GM18951 (cell line): Measurements from ENCODE around the gene SAMD4A.
"Not testable (repeated sequence)": the region's sequence is repeated elsewhere in the genome, so short reads cannot be mapped to it uniquely, and the experiment has no call there.

Source experiments
- POLR2A ChIP-seq: IDR thresholded peaks from 4 replicates; pipeline ENCODE4 v1.6.1; 2011; ENCODE audit warnings: mild to moderate bottlenecking; ENCODE audit not compliant: insufficient read length, insufficient read depth; ENCODE audit errors: extremely low read depth
- in situ Hi-C: fragments of 300-500 bp; cut with MboI; formaldehyde crosslinking; loops from one replicate; pipeline ENCODE4 v1.12.0; 2022; ENCODE audit warnings: low sequenced_read_pairs, mixed read lengths, inconsistent platforms; ENCODE audit not compliant: unreplicated experiment

SAMD4A gene

GRCh38 chr14:54730156-54730961, 163.4 kb downstream of the SAMD4A start:
- in situ Hi-C loops: no loop called here
- no peak for TF ChIP-seq POLR2A

- in situ Hi-C loops: no loop called here
- no peak for TF ChIP-seq POLR2A
Measured at GRCh38 chr14:54734966-54735365, 168.0 kb downstream of the SAMD4A start.

DNA sequence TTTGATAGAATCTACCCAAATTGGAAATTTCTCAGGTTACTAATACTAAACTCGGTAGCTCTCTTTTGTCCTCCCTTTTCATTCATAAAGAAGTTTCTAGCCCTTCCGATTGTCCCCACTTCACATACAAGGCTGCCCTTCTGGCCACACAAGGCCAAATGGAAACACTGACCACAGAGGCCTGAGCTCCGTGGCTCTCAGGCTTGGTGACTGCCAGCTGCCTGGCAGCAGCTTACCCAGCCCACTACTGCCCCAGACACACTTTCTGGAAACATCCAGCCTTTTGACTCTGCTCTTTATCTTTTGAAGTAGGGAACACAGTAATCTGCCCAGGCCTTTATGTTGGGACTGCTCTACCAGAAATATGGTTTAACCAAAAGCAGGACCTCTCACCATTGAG, 168.5 kb downstream of the SAMD4A start:
- in situ Hi-C loops: no loop called here
- no peak for TF ChIP-seq POLR2A

DNA sequence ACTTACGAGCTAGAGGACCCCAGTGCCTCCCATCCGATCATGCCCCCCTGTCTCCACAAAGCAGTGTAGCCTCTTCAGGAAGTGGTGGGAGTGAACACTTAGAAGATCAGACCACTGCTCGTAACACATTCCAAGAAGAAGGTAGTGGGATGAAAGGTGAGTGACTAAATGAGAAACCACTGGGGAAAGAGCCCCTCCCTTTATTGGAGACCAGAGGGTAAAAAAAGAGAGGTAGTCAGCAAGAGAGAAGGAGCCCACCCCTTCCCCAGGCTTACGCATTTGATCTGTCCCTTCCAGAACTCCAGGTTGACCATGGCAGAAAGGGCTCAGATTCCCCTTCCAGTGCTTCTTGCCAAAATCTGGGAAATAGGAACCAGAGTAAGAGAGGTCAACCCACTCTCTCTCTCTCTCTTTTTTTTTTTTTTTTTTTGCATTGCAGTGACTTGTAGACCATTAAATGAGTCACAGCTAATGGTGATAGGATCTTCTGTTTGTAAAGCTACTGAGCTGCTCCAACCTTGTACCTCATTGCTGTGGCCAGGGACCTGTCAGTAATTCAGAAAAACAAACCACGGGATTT, 170.3 kb downstream of the SAMD4A start:
- no peak for TF ChIP-seq POLR2A
- in situ Hi-C loops: no loop called here

GRCh38 chr14:54738009-54738408, 171.1 kb downstream of the SAMD4A start:
- in situ Hi-C loops: no loop called here
- TF ChIP-seq POLR2A: no peak

GRCh38 chr14:54739514-54739913, 172.6 kb downstream of the SAMD4A start:
- no peak for TF ChIP-seq POLR2A
- in situ Hi-C loops: no loop called here

DNA sequence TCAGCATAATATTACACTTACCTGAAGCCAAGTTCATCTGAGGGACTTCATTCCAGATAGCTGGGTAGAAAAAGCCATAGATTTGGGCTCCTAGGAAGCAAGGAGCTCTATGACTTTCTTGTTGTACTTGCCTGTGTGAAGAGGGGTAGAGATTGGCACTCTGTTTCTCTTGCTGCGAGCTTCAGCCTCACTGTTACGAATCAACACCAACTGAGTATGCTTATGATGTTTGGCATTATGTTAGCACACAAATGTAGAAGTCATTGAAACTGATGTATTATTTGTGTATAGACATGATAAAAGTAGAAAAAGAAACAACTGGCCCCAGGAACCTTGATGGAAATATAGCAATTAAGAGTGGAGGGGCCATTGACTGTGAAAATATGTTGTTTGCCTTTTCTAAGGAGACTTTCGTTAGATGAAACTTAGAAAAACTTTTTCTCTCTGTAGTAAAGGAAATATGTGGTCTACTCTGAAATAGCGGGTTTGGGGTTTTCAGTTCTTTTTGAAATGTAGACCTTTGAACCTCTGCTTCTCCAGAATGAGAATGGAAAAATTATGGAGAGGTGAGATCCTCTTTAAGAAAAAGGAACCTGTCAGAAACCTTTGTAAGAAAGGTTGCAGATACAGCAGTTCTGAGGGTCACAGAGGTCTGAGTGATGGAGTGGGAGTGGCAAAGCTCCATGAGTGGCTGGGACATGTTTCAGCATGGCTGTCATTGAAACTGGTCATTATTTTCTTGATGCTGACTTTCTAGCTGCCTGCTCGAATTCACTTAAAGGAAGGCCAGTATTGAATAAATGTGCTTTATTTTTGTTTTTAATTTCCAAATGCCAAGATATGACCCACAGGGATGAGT, 175.8 kb downstream of the SAMD4A start:
- in situ Hi-C loops: no loop called here
- no peak for TF ChIP-seq POLR2A

DNA sequence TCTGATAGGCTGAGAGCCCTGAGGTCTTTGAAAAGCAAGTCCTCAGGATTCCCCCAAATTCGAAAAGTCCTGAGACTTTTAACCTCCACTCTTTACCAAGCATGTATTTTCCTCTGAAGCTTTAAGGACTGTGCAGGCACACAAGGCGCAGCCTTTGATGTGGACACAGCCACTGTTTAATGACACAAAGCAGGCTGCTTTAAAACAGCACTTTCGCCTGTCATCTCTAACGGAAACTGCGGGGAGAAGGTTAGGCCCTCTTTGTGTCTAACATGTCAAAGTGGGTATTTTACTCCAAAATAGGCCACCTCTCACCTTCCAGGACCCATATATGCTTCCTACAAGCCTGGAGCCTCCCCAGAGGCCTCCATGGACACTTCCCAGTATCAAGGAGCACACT, 176.5 kb downstream of the SAMD4A start:
- in situ Hi-C loops: no loop called here
- no peak for TF ChIP-seq POLR2A

DNA sequence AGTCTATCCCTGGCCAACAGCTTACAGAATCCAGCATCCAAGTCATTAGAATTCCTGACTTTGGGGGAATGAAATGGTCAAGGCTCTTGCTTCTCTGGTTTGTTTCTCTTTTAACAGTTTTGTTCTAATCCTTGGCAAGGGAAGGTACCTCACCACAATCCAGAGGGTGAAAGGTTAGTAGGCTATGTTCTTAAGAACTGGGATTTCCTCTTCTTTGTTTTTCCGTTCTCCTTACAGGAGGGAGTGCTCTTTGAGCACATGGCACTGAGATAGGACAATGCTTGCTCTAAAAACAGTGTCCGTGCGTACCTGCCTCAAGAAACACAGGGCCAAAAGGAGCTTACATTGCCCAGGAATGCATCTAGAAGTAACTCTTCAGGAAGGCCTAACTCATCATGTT, 179.1 kb downstream of the SAMD4A start:
- in situ Hi-C loops: no loop called here
- no peak for TF ChIP-seq POLR2A

- in situ Hi-C loops: no loop called here
Measured at GRCh38 chr14:54747616-54748015, 180.7 kb downstream of the SAMD4A start.

GRCh38 chr14:54749180-54749579, 182.3 kb downstream of the SAMD4A start:
- in situ Hi-C loops: no loop called here
- TF ChIP-seq POLR2A: no peak

More at GRCh38 chr14:54747616-54748015, 180.7 kb downstream of the SAMD4A start:
- TF ChIP-seq POLR2A: no peak

- in situ Hi-C loops: no loop called here
- no peak for TF ChIP-seq POLR2A
Measured at GRCh38 chr14:54749727-54750126, 182.8 kb downstream of the SAMD4A start.

- in situ Hi-C loops: not testable (repeated sequence)
Measured at GRCh38 chr14:54752611-54753010, 185.7 kb downstream of the SAMD4A start.

DNA sequence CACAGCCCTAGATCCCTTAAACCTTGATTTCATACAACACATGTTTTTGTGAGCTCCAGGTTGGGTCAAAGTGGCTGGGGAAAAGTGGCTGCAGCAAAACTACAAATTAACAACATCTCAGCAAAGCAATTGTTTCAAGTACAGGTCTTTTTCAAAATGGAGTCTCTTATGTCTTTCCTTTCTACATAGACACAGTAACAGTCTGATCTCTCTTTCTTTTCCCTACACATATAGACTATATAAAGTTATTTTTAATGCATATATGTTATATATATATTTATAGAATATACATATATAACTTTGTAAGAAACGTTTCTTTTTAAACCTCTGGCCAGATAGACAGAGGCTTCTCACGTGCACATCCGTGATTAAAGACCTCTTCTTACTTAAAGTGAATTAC, 186.5 kb downstream of the SAMD4A start:
- in situ Hi-C loops: not testable (repeated sequence)
